ENCODE measurements around the gene RETSAT.

GRCh38 chr2:85325466-85325811 lies 28.9 kb downstream of the RETSAT start:
- TF ChIP-seq CTCF (IDR thresholded peaks at IDR 0.05) (no peak), POLR2A (IDR thresholded peaks at IDR 0.05) (no peak), POLR2AphosphoS5 (IDR thresholded peaks at IDR 0.05) (no peak)

Data from sigmoid colon (tissue), 4 donors.